Endothelial cell of umbilical vein (primary cell): ENCODE measurements around the gene FILIP1L. TPM values are rescaled to one million over a fixed set of nuclear protein-coding genes. Genes with fewer than 3 reads are reported as not detected.

Experiments
- BruUV-seq: library from RNA; stranded (reverse); fragments of 400-500 nt; replicated peaks from 2 replicates; lab custom pipeline; 2021; lab: Mats Ljungman, UMichigan
- CTCF ChIA-PET: fragments of 300-600, 350-600 bp; sonication (Branson Sonifier 250); formaldehyde crosslinking; loops from one replicate; lab custom pipeline; 2021; ENCODE audit warnings: antibody characterized with exemption, inconsistent platforms; lab: Charles Lee
- POLR2A ChIA-PET: fragments of 300-600, 350-600 bp; sonication (Branson Sonifier 250); formaldehyde crosslinking; loops from one replicate; lab custom pipeline; 2021; ENCODE audit warnings: antibody characterized with exemption, inconsistent platforms; lab: Charles Lee
- DNase-seq: peaks from one replicate; pipeline ENCODE4 v3.0.0-alpha.2; 2011; ENCODE audit warnings: low read depth, low spot score
- FAIRE-seq: peaks from 2 replicates; lab custom pipeline; 2011; peaks lifted over from hg19 to GRCh38; lab: Jason Lieb, UNC
- H2AFZ ChIP-seq: 2 replicates; pipeline ENCODE4 v1.6.0; 2012; ENCODE audit warnings: low read depth, low read length, control low read depth, inconsistent platforms
- H3K27ac ChIP-seq: 2 replicates; pipeline ENCODE4 v1.5.1; 2011; ENCODE audit warnings: low read depth, mild to moderate bottlenecking, control low read depth, low read length, moderate library complexity; ENCODE audit not compliant: insufficient read depth
- H3K27me3 ChIP-seq, 2 experiments: 2 replicates each; pipeline versions ENCODE4 v1.6.0 to v1.6.1; 2011; ENCODE audit warnings: low read length in 2 of 2, mixed read lengths in 1 of 2; ENCODE audit not compliant: control insufficient read depth in 2 of 2, insufficient read depth in 2 of 2
- H3K36me3 ChIP-seq, 2 experiments: 2 replicates in 1 of 2; 3 replicates in 1 of 2; pipeline ENCODE4 v1.5.1; 2011; ENCODE audit warnings: low read length in 2 of 2, mild to moderate bottlenecking in 1 of 2, moderate library complexity in 1 of 2; ENCODE audit not compliant: control insufficient read depth in 2 of 2, insufficient read depth in 2 of 2; ENCODE audit errors: extremely low read depth in 1 of 2
- H3K4me1 ChIP-seq: 3 replicates; pipeline ENCODE4 v1.5.1; 2011; ENCODE audit warnings: mild to moderate bottlenecking, low read length; ENCODE audit not compliant: control insufficient read depth, insufficient read depth; ENCODE audit errors: extremely low read depth
- H3K4me2 ChIP-seq: 2 replicates; pipeline ENCODE4 v1.6.1; 2011; ENCODE audit warnings: low read length, control low read depth, mixed read lengths; ENCODE audit not compliant: insufficient read depth
- H3K4me3 ChIP-seq, 3 experiments: fragments of 200-600 bp in 1 of 3; sonication (generic), shearing (Covaris generic) in 1 of 3; replicated peaks in 1 of 3; 2 replicates each; pipeline ENCODE4 v1.5.1; 2011 to 2016; ENCODE audit warnings: control low read depth in 3 of 3, low read length in 3 of 3, mild to moderate bottlenecking in 2 of 3, inconsistent platforms in 1 of 3, low read depth in 1 of 3, moderate library complexity in 1 of 3; ENCODE audit not compliant: insufficient read depth in 1 of 3
- H3K79me2 ChIP-seq: 2 replicates; pipeline ENCODE4 v1.6.0; 2012; ENCODE audit warnings: low read length, inconsistent platforms; ENCODE audit not compliant: control insufficient read depth, insufficient read depth
- H3K9ac ChIP-seq: replicated peaks from 2 replicates; pipeline ENCODE3; 2011; ENCODE audit warnings: low read length, control low read depth; ENCODE audit not compliant: insufficient read depth; ENCODE audit errors: extremely low read depth
- H3K9me1 ChIP-seq: replicated peaks from 3 replicates; pipeline ENCODE4 v1.6.0; 2011; ENCODE audit warnings: mild to moderate bottlenecking, low read length; ENCODE audit not compliant: control insufficient read depth, insufficient read depth; ENCODE audit errors: extremely low read depth
- H3K9me3 ChIP-seq: replicated peaks from 2 replicates; pipeline ENCODE4 v1.5.1; 2012; ENCODE audit warnings: low read length, inconsistent platforms; ENCODE audit not compliant: control insufficient read depth, insufficient read depth
- H4K20me1 ChIP-seq: replicated peaks from 2 replicates; pipeline ENCODE3; 2011; ENCODE audit warnings: mild to moderate bottlenecking, low read length; ENCODE audit not compliant: control insufficient read depth, insufficient read depth; ENCODE audit errors: extremely low read depth
- EZH2 ChIP-seq: IDR thresholded peaks from 2 replicates; pipeline ENCODE4 v1.6.1; 2012; ENCODE audit warnings: borderline replicate concordance, low read depth, mild to moderate bottlenecking, moderate library complexity, low read length, inconsistent platforms; ENCODE audit not compliant: severe bottlenecking
- FOS ChIP-seq: IDR thresholded peaks from 2 replicates; pipeline ENCODE4 v1.6.1; 2011; ENCODE audit warnings: mild to moderate bottlenecking, low read length, moderate library complexity, borderline replicate concordance; ENCODE audit not compliant: insufficient read depth
- GATA2 ChIP-seq: IDR thresholded peaks from 2 replicates; pipeline ENCODE4 v1.7.0; 2011; ENCODE audit warnings: low read depth, mild to moderate bottlenecking, moderate library complexity, mixed read lengths, low read length; ENCODE audit not compliant: insufficient read length, insufficient read depth
- JUN ChIP-seq: IDR thresholded peaks from 2 replicates; pipeline ENCODE4 v1.6.1; 2011; ENCODE audit warnings: borderline replicate concordance, low read depth; ENCODE audit not compliant: insufficient read length, insufficient read depth
- MAX ChIP-seq: IDR thresholded peaks from 2 replicates; pipeline ENCODE4 v1.6.1; 2011; ENCODE audit not compliant: insufficient read depth, insufficient read length
- MYC ChIP-seq: IDR thresholded peaks from one replicate; pipeline ENCODE4 v1.6.1; 2011; ENCODE audit warnings: mild to moderate bottlenecking, low read depth, low read length
- POLR2A ChIP-seq: IDR thresholded peaks from 2 replicates; pipeline ENCODE4 v1.6.1; 2012; ENCODE audit warnings: low read depth, mild to moderate bottlenecking, control low read depth, low read length
- POLR2AphosphoS5 ChIP-seq: IDR thresholded peaks from 2 replicates; pipeline ENCODE4 v1.6.1; 2012; ENCODE audit warnings: low read depth, mild to moderate bottlenecking, control low read depth, low read length, moderate library complexity; ENCODE audit not compliant: insufficient read depth
- dilution Hi-C: fragments of 300-500 bp; cut with MboI; formaldehyde crosslinking; loops from one replicate; pipeline ENCODE4 v1.15.0; 2019; ENCODE audit warnings: low sequenced_read_pairs; ENCODE audit not compliant: extremely low pct_ligation_motif_present
- intact Hi-C: fragments of 100-400 bp; cut with micrococcal nuclease; formaldehyde crosslinking; loops from one replicate; pipeline ENCODE4 v1.10.0; 2022
- polyA plus RNA-seq, 4 experiments: library from polyadenylated mRNA; depleted of rRNA in 3 of 4; stranded (reverse) in 3 of 4; unstranded in 1 of 4; fragments of >200 nt; gene quantifications; 2 replicates each; pipeline versions ENCODE4 v1.2.1 to v1.2.3, GENCODE V29; 2011 to 2012; ENCODE audit warnings: missing spikeins in 1 of 4
- total RNA-seq: library from RNA; stranded (reverse); gene quantifications from 2 replicates; pipeline ENCODE4 v1.2.3, GENCODE V29; 2021
- TF ChIP-seq, protein P1 (sequence below), 2 donors: IDR thresholded peaks; 1 replicate in 1 of 2; 2 replicates in 1 of 2; pipeline ENCODE4 v1.5.1; 2011; ENCODE audit warnings: low read length in 2 of 2, mild to moderate bottlenecking in 2 of 2, moderate library complexity in 2 of 2, control low read depth in 1 of 2, inconsistent platforms in 1 of 2, low read depth in 1 of 2; ENCODE audit not compliant: insufficient read depth in 1 of 2; ENCODE audit errors: extremely low read depth in 1 of 2

The FILIP1L gene
- total and polyA plus RNA-seq, 2 donors (not counting 3 experiments of a cell fraction or from before 2014, with no cell fraction given) = 26.0 to 29.9 TPM

DNA sequence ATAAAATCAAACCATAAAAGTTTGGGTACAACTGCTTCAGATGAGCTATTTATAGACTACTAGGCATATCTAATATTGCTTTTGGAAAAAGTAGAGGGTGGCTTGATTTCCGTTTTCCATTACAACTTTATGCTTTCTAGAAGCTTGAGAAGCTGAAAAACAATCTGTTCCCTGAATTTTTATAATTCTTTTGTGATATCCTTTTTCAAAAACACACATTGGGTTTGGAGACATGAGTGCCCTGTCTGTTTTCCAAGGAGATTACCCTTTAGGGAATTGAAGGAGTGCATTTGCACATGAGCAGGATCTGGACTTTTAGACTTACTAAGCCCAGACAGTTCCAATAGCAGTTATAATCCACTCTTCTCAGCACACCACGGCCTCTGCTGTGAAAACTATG is 49.5 kb upstream of the FILIP1L start:
- Histone ChIP-seq H3K9me3 (no peaks in the 10 kb centered on the region), H2AFZ (no peak overlapping the region), H3K9me1 (no peaks in the 10 kb centered on the region), H3K79me2 (no peaks in the 10 kb centered on the region), H3K4me2 (no peak overlapping the region), H3K4me1 (peaks cover 29% of the 10 kb centered on the region), H3K27me3 (no peaks in the 10 kb centered on the region), H4K20me1 (no peaks in the 10 kb centered on the region), H3K27ac (no peak overlapping the region), H3K36me3 (no peaks in the 10 kb centered on the region), H3K4me3 (no peak overlapping the region), H3K9ac (no peak overlapping the region)
- no peak for TF ChIP-seq EZH2
- no peak for TF ChIP-seq FOS
- TF ChIP-seq, protein P1, sequence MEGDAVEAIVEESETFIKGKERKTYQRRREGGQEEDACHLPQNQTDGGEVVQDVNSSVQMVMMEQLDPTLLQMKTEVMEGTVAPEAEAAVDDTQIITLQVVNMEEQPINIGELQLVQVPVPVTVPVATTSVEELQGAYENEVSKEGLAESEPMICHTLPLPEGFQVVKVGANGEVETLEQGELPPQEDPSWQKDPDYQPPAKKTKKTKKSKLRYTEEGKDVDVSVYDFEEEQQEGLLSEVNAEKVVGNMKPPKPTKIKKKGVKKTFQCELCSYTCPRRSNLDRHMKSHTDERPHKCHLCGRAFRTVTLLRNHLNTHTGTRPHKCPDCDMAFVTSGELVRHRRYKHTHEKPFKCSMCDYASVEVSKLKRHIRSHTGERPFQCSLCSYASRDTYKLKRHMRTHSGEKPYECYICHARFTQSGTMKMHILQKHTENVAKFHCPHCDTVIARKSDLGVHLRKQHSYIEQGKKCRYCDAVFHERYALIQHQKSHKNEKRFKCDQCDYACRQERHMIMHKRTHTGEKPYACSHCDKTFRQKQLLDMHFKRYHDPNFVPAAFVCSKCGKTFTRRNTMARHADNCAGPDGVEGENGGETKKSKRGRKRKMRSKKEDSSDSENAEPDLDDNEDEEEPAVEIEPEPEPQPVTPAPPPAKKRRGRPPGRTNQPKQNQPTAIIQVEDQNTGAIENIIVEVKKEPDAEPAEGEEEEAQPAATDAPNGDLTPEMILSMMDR (IDR thresholded peaks at IDR 0.05; ENCODE audit: extremely low read depth in 1 of 2, insufficient read depth in 1 of 2, low read depth in 1 of 2, low read length in 2 of 2) = no peak
- no peak for TF ChIP-seq POLR2AphosphoS5
- TF ChIP-seq POLR2A = no peak
- no peak for TF ChIP-seq MYC
- TF ChIP-seq MAX = no peak
- TF ChIP-seq GATA2 = no peak
- TF ChIP-seq JUN = no peak
- FAIRE-seq = no peak
- dilution Hi-C loops = no loop called here
- ChIA-PET POLR2A (no interaction called here), CTCF (interaction anchor here (1.7 kb wide), 1 partner anchor 33 kb away, joined by 4 read pairs; no protein-coding TSS in a partner anchor)
- intact Hi-C loops = no loop called here
- DNase-seq = peak; percentile 40
- no TSS peak for BruUV-seq
